GM12891 (cell line): ENCODE measurements around the gene HLCS.

Experiments
- POLR2A ChIP-seq: IDR thresholded peaks from 2 replicates; pipeline ENCODE4 v1.6.1; 2011; ENCODE audit warnings: low read depth, low read length, control low read depth
- POLR2AphosphoS5 ChIP-seq: IDR thresholded peaks from 2 replicates; pipeline ENCODE4 v1.6.1; 2011; ENCODE audit warnings: low read depth, low read length, control low read depth
- SPI1 ChIP-seq: IDR thresholded peaks from 2 replicates; pipeline ENCODE4 v1.6.1; 2011; ENCODE audit warnings: low read depth, low read length, control low read depth
- TAF1 ChIP-seq: IDR thresholded peaks from 2 replicates; pipeline ENCODE4 v1.6.1; 2011; ENCODE audit warnings: low read depth, low read length, control low read depth

GRCh38 chr21:36928960-36929359, 37.5 kb downstream of the HLCS start:
- no peak for TF ChIP-seq SPI1
- no peak for TF ChIP-seq TAF1
- TF ChIP-seq POLR2A, result no peak
- no peak for TF ChIP-seq POLR2AphosphoS5
